ENCODE measurements around the gene PIK3R1.
A peak's percentile ranks its signal among the peaks of the same experiment; 100 is the strongest.

The PIK3R1 gene

DNA sequence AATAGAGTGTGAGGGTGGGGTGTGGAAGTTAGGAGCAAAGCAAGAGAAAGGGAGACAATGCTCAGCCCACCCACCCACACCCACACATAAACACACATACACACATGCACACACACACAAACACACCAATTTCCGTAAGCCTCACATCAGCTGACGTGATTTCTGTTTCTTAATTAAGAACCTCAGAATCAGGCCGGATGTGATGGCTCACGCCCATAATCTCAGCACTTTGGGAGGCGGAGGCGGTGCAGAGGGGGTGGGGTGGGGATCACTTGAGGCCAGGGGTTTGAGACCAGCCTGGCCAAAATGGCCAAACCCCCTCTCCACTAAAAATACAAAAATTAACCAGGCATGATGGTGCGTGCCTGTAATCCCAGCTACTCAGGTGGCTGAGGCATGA, 26.4 kb upstream of the PIK3R1 start:
- H3K4me3 ChIP-seq (ENCODE audit: low read depth, low read length): no peak overlapping the region
- no peak for DNase-seq
- in situ Hi-C loops (cut with HindIII; ENCODE audit: low pct_ligation_motif_present, low sequenced_read_pairs): no loop called here
- no peak for TF ChIP-seq CTCF (IDR thresholded peaks at IDR 0.05; ENCODE audit: low read depth, low read length, missing control alignments)
- H3K36me3 ChIP-seq (replicated peaks): no peaks in the 10 kb centered on the region
- H3K27me3 ChIP-seq (replicated peaks): no peaks in the 10 kb centered on the region
- H3K27ac ChIP-seq: no peak overlapping the region

DNA sequence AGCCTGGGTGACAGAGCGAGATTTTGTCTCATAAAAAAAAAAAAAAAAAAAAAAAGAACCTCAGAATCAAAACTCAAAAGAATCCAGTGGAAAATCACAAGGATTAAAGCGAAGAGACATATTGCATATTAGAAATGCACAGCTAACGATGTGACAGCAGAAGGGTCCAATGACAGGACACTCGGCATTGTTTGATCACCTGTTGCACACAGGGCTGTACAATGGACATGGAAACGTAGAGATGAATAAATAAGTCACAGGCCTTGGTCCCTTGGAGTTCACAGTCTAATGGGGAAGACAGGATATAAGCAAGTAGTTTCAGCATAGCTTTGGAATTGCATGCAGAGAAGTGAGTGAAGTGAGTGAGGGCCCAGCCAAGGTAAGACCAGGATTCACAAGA, 25.9 kb upstream of the PIK3R1 start:
- in situ Hi-C loops (cut with HindIII; ENCODE audit: low pct_ligation_motif_present, low sequenced_read_pairs): no loop called here
- no peak for DNase-seq
- no peak overlapping the region for H3K27ac ChIP-seq
- TF ChIP-seq CTCF (IDR thresholded peaks at IDR 0.05; ENCODE audit: low read depth, low read length, missing control alignments): no peak
- H3K4me3 ChIP-seq (ENCODE audit: low read depth, low read length): no peak overlapping the region
- H3K36me3 ChIP-seq (replicated peaks): no peaks in the 10 kb centered on the region
- no peaks in the 10 kb centered on the region for H3K27me3 ChIP-seq (replicated peaks)

DNA sequence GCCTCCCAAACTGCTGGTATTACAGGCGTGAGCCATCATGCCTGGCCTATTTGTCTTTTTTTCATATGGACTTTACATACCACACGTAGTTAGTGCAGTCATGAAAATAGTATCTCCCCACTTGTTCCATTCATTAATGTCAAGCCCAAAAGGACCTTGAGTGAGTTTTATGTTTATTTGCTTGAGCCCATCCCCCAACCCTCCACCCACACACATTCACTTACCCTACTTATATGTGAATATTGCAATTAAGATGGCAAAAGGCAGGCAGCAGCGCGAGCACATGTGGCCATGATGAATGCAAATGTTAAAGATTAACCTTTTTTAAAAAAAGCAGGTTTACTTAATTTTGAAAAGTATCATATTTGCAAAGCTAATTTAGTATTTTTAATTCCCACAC, 24.9 kb upstream of the PIK3R1 start:
- no peak for DNase-seq
- in situ Hi-C loops (cut with HindIII; ENCODE audit: low pct_ligation_motif_present, low sequenced_read_pairs): no loop called here

DNA sequence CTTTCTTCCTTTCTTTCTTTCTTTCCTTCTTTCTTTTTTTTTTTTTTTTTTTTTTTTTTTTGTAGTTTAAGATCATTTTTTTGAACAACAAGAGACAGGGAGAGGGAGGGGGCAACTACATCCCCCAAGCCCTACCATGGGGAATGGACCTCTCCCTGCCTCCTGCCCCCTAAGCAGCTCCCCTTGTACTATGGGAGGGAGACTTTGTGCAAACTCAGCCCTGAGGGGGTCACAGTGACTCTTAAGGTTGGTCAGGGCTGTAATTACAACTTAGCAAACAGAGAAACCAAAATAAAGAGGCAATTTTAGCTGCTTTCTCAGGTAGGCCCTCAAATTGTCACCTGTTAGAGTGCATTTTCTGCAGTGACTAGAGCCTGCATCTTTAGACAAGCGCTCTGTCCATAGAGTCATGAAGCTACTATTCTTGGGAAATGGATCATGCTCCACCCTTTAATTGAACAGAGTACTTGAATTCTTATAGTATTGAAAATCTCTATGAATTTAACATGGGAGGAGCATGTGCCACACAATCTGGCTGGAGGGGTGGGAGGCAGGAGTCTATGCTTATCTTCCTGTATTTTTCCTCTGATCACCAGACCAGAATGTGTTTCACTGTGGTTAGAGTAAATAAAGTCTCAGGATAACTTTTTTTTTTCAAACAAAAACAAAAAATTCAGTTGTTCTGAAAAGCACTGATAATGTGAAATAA, 24.3 kb upstream of the PIK3R1 start:
- no peak for TF ChIP-seq CTCF (IDR thresholded peaks at IDR 0.05; ENCODE audit: low read depth, low read length, missing control alignments)
- Histone ChIP-seq H3K36me3 (replicated peaks) (no peaks in the 10 kb centered on the region), H3K27me3 (replicated peaks) (no peaks in the 10 kb centered on the region), H3K4me3 (ENCODE audit: low read depth, low read length) (no peak overlapping the region), H3K27ac (no peak overlapping the region)
- no peak for DNase-seq
- in situ Hi-C loops (cut with HindIII; ENCODE audit: low pct_ligation_motif_present, low sequenced_read_pairs): no loop called here

More for the DNA sequence above, 24.9 kb upstream of the PIK3R1 start:
- Histone ChIP-seq H3K27ac (no peak overlapping the region), H3K36me3 (replicated peaks) (no peaks in the 10 kb centered on the region), H3K4me3 (ENCODE audit: low read depth, low read length) (no peak overlapping the region), H3K27me3 (replicated peaks) (no peaks in the 10 kb centered on the region)
- no peak for TF ChIP-seq CTCF (IDR thresholded peaks at IDR 0.05; ENCODE audit: low read depth, low read length, missing control alignments)

DNA sequence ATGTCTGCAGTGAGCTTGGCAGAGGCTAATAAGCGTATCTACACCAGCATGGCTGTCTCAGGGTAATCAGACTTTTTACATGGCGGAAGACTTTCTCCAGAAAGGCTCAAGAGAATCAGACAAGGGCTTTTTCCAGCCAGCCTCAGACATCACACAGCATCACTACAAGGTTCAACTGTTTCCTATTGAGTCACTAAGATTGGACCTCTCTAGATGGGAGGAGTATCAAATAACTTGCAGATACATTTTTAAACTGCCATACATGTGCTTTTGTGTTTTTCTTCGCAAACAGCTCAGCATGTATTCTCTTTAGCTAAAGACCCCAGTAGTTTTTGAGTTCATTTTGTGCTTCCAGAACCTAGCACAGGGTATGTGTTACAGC, 22.9 kb upstream of the PIK3R1 start:
- no peak overlapping the region for H3K4me3 ChIP-seq (ENCODE audit: low read depth, low read length)
- peak overlapping the region; percentile 63 for H3K27ac ChIP-seq
- DNase-seq: peak; percentile 64
- H3K36me3 ChIP-seq (replicated peaks): no peaks in the 10 kb centered on the region
- no peaks in the 10 kb centered on the region for H3K27me3 ChIP-seq (replicated peaks)
- in situ Hi-C loops (cut with HindIII; ENCODE audit: low pct_ligation_motif_present, low sequenced_read_pairs): no loop called here
- no peak for TF ChIP-seq CTCF (IDR thresholded peaks at IDR 0.05; ENCODE audit: low read depth, low read length, missing control alignments)

DNA sequence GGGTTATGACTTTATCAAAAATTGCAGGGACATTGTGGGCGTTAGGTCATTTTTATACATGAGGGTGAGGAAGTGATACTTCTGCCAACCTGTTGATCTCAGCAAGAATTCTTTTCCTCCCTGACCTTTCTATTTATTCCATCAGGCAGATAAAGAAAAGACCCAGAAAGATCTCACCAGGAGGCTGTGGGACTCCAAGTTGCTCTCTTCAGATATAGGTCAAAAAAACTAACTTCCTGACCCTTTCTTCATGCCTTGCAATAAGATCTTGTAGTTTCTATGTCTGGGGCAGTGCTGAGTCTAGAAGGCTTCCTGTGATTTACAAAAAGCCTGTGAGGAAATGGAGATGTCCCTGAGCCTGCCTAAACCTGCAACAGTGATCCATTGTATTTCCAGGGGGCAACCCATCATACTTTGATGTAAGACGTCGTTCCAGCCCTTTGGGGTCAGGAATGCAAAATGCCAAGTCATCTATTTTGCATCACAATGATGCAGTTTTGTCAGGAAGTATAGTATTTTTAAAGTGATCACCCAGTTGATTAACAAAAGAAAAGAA, 22.0 kb upstream of the PIK3R1 start:
- in situ Hi-C loops (cut with HindIII; ENCODE audit: low pct_ligation_motif_present, low sequenced_read_pairs): no loop called here
- no peak overlapping the region for H3K4me3 ChIP-seq (ENCODE audit: low read depth, low read length)
- no peaks in the 10 kb centered on the region for H3K36me3 ChIP-seq (replicated peaks)
- TF ChIP-seq CTCF (IDR thresholded peaks at IDR 0.05; ENCODE audit: low read depth, low read length, missing control alignments): no peak
- H3K27me3 ChIP-seq (replicated peaks): no peaks in the 10 kb centered on the region
- peak; percentile 31 for DNase-seq
- peak overlapping the region; percentile 63 for H3K27ac ChIP-seq

Data from brain microvascular endothelial cell (primary cell).